ENCODE data around the gene NAA40.

The NAA40 gene
- 16.2 to 28.3 reads per million in 2 donors for total RNA-seq

GRCh38 chr11:63938479-63939396, at the start of gene NAA40:
NAA40 (plus strand) TSS chr11:63939002; CDS start chr11:63939097, 95 bp downstream.
- peak; percentile 84 to 98 (median 90) for DNase-seq

- DNase-seq = no peak
These were observed 49.5 kb upstream of the NAA40 start for GRCh38 chr11:63889344-63889743.

GRCh38 chr11:63890368-63890767, 48.4 kb upstream of the NAA40 start:
- no peak for DNase-seq

- peak in 1 of 5 experiments; percentile 48 for DNase-seq
These were observed 46.6 kb upstream of the NAA40 start for GRCh38 chr11:63892228-63892627.

- DNase-seq = no peak
These were observed 45.4 kb upstream of the NAA40 start for GRCh38 chr11:63893355-63893754.

- no peak for DNase-seq
These were observed 42.7 kb upstream of the NAA40 start for GRCh38 chr11:63896071-63896470.

GRCh38 chr11:63897459-63898146, 41.2 kb upstream of the NAA40 start:
- DNase-seq = no peak

GRCh38 chr11:63901660-63902059, 37.1 kb upstream of the NAA40 start:
- peak in 1 of 5 experiments; percentile 29 for DNase-seq

GRCh38 chr11:63903884-63904283, 34.9 kb upstream of the NAA40 start:
- no peak for DNase-seq

- no peak for DNase-seq
These were observed 34.1 kb upstream of the NAA40 start for GRCh38 chr11:63904743-63905142.

- DNase-seq = no peak
These were observed 33.6 kb upstream of the NAA40 start for GRCh38 chr11:63905179-63905578.

- no peak for DNase-seq
These were observed 32.7 kb upstream of the NAA40 start for GRCh38 chr11:63906087-63906486.

GRCh38 chr11:63906585-63906984, 32.2 kb upstream of the NAA40 start:
- DNase-seq = peak in 4 of 5 experiments; percentile 26 to 60 (median 39)

- no peak for DNase-seq
These were observed 31.7 kb upstream of the NAA40 start for GRCh38 chr11:63907063-63907462.

- DNase-seq = no peak
These were observed 30.8 kb upstream of the NAA40 start for GRCh38 chr11:63907808-63908530.

GRCh38 chr11:63908631-63909401, 30.0 kb upstream of the NAA40 start:
- no peak for DNase-seq

GRCh38 chr11:63909591-63910506, 29.0 kb upstream of the NAA40 start:
- no peak for DNase-seq

- no peak for DNase-seq
These were observed 28.1 kb upstream of the NAA40 start for GRCh38 chr11:63910675-63911074.

GRCh38 chr11:63911440-63911839, 27.4 kb upstream of the NAA40 start:
- DNase-seq = no peak

- DNase-seq = no peak
These were observed 26.9 kb upstream of the NAA40 start for GRCh38 chr11:63911876-63912275.

- no peak for DNase-seq
These were observed 26.1 kb upstream of the NAA40 start for GRCh38 chr11:63912678-63913077.
